A549 treated with AZD9567 at 1 μM for 4 hours (cell line): Measurements from ENCODE around the gene PCDHA4. TPM values are rescaled to one million over a fixed set of nuclear protein-coding genes. Genes with fewer than 3 reads are reported as not detected.

ENCODE experiments used
- total RNA-seq: library from RNA; stranded (reverse); fragments of 200-300 nt; extraction: Qiagen RNA extraction; gene quantifications from 5 replicates; pipeline ENCODE4 v1.2.3, GENCODE V29; 2022; ENCODE audit not compliant: insufficient read depth

The PCDHA4 gene
- total RNA-seq: 1.2 to 3.4 TPM (median 1.7 TPM) in 5 replicates

DNA sequence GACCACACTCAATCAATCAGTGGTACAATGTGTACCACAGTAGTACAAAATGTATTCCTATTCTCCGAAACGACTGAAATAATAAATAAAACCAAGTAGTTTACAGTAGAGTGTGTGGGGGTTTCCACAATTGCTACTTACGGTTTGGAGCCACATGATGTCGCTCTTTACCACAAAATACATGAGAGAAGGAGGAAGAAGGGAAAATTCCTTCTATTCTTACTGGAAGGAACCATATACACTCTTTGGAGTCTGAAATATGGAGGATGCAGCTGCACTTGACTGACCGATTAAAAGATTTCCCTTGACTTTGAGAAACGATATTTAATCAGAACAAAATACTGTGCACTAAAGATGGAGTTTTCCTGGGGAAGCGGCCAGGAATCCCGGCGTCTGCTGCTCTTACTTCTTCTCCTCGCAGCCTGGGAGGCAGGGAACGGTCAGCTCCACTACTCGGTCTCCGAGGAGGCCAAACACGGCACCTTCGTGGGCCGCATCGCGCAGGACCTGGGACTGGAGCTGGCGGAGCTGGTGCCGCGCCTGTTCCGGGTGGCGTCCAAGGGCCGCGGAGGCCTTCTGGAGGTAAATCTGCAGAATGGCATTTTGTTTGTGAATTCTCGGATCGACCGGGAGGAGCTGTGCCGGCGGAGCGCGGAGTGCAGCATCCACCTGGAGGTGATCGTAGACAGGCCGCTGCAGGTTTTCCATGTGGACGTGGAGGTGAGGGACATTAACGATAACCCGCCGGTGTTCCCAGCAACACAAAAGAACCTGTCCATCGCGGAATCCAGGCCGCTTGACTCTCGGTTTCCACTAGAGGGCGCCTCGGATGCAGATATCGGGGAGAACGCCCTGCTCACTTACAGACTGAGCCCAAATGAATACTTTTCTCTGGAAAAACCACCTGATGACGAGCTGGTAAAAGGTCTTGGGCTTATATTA, at the start of gene PCDHA4:
TSS of gene PCDHA4 (plus strand) at position 235 of the 942 bp plus-strand sequence.

DNA sequence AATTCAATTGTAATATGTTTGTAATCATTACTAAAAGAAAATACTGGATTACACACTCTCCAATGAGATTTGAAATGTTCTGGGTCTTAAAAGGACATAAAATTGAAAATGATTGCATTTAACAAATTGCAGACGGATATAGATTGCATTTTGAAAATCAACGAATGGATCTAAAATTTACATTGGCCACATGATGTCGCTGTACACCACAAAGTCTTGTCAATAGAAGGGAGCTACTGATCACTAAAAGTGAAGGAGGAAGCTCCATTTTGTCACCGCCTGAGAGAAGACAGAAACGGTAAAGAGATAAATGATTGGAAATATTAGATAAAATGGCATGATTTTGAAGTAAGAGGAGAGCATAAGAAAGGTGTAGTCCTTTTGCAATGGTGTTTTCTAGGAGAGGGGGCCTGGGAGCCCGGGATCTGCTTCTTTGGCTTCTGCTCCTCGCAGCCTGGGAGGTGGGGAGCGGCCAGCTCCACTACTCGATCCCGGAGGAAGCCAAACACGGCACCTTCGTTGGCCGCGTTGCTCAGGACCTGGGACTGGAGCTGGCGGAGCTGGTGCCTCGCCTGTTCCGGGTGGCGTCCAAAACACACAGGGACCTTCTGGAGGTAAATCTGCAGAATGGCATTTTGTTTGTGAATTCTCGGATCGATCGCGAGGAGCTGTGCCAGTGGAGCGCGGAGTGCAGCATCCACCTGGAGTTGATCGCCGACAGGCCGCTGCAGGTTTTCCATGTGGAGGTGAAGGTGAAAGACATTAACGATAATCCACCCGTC, 20.8 kb upstream of the PCDHA4 start, which contains the start of gene PCDHA1:
TSS of gene PCDHA1 (plus strand) at position 236 of the 782 bp plus-strand sequence.

DNA sequence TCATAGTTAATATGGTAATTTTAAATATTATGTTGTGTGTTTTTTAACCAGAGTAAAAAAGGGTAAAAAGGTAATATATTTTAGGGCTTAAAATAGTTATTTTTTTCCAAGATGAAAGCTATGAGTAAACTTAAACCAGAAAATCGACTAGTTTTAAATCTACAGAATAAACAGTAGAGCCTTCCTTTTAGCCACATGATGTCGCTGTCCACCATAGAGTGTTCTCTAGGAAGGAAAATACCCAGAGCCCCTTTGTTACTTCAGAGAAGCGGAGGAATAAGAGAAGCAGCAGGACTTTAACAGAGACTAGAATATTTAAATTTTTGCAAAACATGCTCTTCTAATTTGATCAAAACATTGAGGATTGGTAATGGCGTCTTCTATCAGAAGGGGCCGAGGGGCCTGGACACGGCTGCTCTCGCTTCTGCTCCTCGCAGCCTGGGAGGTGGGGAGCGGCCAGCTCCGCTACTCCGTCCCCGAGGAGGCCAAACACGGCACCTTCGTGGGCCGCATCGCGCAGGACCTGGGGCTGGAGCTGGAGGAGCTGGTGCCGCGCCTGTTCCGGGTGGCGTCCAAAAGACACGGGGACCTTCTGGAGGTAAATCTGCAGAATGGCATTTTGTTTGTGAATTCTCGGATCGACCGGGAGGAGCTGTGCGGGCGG, 12.1 kb upstream of the PCDHA4 start, which contains the start of gene PCDHA2:
TSS of gene PCDHA2 (plus strand) at position 258 of the 664 bp plus-strand sequence.

DNA sequence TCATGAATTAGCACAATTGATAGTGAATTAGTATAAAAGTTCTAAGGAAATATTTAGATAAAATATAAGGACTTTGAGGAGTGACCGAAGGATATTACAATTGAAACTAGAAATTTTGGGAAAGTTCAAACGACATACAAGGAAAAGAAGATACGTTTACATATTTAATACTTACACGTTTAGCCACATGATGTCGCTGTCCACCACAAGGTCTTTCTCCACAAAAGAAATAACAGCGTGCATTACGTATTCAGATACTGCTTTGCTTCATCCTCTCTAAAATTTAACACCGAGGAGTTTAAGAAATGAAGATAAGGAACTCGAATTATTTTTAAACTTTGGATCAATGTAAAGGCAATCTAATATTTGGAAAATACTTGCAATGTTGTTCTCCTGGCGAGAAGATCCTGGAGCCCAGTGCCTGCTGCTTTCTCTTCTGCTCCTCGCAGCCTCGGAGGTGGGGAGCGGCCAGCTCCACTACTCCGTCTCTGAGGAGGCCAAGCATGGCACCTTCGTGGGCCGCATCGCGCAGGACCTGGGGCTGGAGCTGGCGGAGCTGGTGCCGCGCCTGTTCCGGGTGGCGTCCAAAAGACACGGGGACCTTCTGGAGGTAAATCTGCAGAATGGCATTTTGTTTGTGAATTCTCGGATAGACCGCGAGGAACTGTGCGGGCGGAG, 5.9 kb upstream of the PCDHA4 start, which contains the start of gene PCDHA3:
TSS of gene PCDHA3 (plus strand) at position 242 of the 678 bp plus-strand sequence.

DNA sequence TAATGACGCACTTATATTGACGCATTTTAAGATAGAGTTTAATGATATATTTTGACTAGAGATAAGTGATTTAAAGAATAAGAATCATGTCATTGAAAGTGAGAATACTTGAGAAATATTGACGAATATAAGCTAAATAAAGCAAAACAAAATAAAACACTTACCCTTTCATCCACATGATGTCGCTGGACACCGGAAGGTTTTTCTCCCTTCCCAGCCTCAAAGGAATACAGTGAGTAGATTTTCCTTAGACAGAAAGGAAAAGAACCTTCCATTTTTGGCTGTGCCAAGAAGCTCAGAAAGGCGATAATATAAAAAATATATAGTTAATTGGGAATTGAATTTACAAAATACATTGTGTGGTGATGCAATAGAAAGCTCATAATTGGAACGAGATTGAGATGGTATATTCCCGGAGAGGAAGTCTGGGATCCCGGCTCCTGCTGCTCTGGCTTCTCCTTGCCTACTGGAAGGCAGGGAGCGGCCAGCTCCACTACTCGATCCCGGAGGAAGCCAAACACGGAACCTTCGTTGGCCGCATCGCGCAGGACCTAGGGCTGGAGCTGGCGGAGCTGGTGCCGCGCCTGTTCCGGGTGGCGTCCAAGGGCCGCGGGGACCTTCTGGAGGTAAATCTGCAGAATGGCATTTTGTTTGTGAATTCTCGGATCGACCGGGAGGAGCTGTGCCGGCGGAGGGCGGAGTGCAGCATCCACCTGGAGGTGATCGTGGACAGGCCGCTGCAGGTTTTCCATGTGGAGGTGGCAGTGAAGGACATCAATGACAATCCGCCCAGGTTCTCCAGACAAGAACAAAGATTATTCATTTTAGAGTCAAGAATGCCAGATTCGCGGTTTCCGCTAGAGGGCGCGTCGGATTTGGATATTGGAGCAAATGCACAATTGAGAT, 14.8 kb downstream of the PCDHA4 start, which contains the start of gene PCDHA5:
TSS of gene PCDHA5 (plus strand) at position 239 of the 906 bp plus-strand sequence.

DNA sequence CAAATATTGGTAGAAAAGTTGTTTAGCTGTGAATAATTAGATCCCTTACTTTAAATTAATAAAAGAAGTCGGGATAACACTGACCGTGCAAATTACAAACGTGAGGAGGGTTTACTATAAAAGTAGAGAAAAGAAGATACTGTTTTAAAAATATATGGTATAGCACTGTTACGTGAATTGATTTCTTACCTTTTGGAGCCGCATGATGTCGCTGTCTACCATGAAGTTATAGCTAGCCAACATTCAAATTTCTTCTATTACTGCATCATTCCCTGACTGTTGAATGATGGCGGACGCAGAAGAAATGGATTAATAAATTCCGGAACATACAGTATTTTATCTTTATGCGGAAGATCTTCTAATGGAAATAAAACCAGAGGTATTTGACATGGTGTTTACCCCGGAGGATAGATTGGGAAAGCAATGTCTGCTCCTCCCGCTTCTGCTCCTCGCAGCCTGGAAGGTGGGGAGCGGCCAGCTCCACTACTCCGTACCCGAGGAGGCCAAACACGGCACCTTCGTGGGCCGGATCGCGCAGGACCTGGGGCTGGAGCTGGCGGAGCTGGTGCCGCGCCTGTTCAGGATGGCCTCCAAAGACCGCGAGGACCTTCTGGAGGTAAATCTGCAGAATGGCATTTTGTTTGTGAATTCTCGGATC, 21.0 kb downstream of the PCDHA4 start, which contains the start of gene PCDHA6:
TSS of gene PCDHA6 (plus strand) at position 257 of the 658 bp plus-strand sequence. CDS start at position 389, 132 bp downstream.

DNA sequence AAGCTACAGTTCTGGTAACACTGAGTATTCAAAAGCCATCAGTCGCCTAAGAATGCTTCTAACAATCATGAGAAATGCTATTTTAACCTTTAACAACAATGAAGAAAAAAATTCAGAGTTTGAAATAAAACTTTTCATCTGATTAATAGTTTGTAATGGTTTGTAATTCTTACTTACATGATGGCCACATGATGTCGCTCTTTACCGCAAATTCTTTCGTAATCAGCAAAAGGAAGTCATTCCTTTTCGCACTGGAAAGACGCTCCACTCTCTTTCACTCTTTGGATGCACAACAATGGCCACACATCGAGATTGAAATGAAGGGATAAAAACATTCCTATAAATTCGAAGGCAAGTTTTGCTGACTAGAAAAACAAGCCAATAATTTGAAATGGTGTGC, 27.1 kb downstream of the PCDHA4 start, which contains the start of gene PCDHA7:
TSS of gene PCDHA7 (plus strand) at position 277 of the 400 bp plus-strand sequence. CDS start at position 392, 115 bp downstream.

DNA sequence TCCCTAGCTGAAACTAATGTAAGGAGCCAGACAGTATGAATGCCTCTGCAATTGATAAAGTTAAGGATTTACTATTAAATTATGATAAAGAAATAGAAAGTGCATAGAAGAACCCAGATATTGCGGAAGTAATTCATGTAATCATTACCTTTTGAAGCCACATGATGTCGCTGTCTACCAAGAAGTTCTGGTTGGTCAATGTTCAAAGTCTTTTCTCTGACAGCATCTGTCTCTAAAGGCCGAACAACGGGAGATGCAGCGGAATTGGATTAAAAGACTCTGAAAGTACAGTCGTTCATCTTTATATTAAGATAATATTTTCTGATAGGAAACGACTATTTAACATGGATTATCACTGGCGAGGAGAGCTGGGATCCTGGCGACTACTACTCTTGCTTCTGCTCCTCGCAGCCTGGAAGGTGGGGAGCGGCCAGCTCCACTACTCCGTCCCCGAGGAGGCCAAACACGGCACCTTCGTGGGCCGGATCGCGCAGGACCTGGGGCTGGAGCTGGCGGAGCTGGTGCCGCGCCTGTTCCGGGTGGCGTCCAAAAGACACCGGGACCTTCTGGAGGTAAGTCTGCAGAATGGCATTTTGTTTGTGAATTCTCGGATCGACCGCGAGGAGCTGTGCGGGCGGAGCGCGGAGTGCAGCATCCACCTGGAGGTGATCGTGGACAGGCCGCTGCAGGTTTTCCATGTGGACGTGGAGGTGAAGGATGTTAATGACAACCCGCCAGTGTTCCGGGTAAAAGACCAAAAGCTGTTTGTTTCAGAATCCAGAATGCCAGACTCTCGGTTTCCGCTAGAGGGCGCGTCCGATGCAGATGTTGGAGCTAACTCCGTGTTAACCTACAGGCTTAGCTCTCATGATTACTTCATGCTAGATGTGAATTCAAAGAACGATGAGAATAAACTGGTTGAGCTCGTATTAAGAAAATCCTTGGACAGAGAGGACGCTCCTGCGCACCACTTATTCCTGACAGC, 34.4 kb downstream of the PCDHA4 start, which contains the start of gene PCDHA8:
TSS of gene PCDHA8 (plus strand) at position 210 of the 985 bp plus-strand sequence. CDS start at position 345, 135 bp downstream.

DNA sequence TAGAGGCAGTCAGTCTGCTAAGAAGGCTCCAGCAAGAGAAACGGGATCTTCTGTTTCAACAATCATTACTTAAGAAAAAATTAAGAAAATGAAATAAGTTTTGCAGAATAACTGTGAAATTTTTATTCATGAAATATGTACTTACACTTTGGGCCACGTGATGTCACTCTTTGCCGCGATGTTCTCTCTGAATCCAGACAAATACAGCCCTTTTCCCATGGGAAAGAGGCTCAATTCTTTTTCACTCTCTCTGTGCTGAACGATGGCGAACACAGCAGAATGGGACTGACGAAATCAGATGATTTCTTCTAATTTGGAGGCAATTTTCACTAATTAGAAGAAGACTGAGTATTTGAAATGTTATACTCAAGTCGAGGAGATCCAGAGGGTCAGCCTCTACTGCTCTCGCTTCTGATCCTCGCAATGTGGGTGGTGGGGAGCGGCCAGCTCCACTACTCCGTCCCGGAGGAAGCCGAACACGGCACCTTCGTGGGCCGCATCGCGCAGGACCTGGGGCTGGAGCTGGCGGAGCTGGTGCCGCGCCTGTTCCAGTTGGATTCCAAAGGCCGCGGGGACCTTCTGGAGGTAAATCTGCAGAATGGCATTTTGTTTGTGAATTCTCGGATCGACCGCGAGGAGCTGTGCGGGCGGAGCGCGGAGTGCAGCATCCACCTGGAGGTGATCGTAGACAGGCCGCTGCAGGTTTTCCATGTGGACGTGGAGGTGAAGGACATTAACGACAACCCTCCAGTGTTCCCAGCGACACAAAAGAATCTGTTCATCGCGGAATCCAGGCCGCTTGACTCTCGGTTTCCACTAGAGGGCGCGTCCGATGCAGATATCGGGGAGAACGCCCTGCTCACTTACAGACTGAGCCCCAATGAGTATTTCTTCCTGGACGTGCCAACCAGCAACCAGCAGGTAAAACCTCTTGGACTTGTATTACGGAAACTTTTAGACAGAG, 41.6 kb downstream of the PCDHA4 start, which contains the start of gene PCDHA9:
TSS of gene PCDHA9 (plus strand) at position 244 of the 964 bp plus-strand sequence. CDS start at position 358, 114 bp downstream.

DNA sequence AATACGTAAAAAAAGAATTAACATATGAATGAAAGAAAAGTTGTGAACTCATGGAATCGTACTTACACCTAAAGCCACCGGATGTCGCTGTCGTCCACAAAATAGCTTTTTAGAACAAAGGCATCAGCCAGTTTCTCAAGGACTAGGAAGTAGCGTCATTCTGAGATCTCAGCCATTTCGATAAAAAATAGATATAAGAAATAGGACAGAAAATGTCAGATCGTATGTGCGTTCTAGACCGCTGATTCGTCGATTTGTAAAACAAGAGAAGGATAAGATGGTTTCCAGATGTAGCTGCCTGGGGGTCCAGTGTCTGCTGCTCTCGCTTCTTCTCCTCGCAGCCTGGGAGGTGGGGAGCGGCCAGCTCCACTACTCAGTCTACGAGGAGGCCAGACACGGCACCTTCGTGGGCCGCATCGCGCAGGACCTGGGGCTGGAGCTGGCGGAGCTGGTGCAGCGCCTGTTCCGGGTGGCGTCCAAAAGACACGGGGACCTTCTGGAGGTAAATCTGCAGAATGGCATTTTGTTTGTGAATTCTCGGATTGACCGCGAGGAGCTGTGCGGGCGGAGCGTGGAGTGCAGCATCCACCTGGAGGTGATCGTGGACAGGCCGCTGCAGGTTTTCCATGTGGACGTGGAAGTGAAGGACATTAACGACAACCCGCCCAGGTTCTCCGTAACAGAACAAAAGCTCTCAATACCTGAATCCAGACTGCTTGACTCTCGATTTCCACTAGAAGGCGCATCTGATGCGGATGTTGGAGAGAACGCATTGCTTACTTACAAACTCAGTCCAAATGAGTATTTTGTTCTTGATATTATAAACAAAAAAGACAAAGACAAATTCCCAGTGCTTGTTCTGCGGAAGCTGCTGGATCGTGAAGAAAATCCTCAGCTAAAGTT, 49.2 kb downstream of the PCDHA4 start, which contains the start of gene PCDHA10:
TSS of gene PCDHA10 (plus strand) at position 126 of the 903 bp plus-strand sequence. CDS start at position 278, 152 bp downstream.

Other genes starting within 250 kb of the PCDHA4 start
- 35.3 to 51.4 TPM (median 46.1 TPM) in 5 replicates for gene SRA1, start 249.6 kb upstream of the PCDHA4 start, total RNA-seq
- gene APBB3, start 242.5 kb upstream of the PCDHA4 start, total RNA-seq: 6.4 to 8.7 TPM (median 7.6 TPM) in 5 replicates
- 68.6 to 83.5 TPM (median 75.4 TPM) in 5 replicates for gene SLC35A4, start 242.2 kb upstream of the PCDHA4 start, total RNA-seq
- gene CD14, start 173.9 kb upstream of the PCDHA4 start, total RNA-seq: 3.5 to 8.4 TPM (median 4.3 TPM) in 5 replicates
- 7.6 to 17.9 TPM (median 15.2 TPM) in 5 replicates for gene TMCO6, start 167.6 kb upstream of the PCDHA4 start, total RNA-seq
- gene NDUFA2, start 159.4 kb upstream of the PCDHA4 start, total RNA-seq: 83.8 to 126 TPM (median 125 TPM) in 5 replicates
- gene IK, start 159.2 kb upstream of the PCDHA4 start, total RNA-seq: 86.0 to 142 TPM (median 88.2 TPM) in 5 replicates
- 29.5 to 34.8 TPM (median 31.2 TPM) in 5 replicates for gene WDR55, start 142.2 kb upstream of the PCDHA4 start, total RNA-seq
- gene DND1, start 133.5 kb upstream of the PCDHA4 start, total RNA-seq: 0.91 to 1.1 TPM (median 0.98 TPM) in 4 of 5 replicates, not detected in the other
- 76.1 to 99.2 TPM (median 80.5 TPM) in 5 replicates for gene HARS1, start 115.7 kb upstream of the PCDHA4 start, total RNA-seq
- 33.3 to 39.5 TPM (median 37.6 TPM) in 5 replicates for gene HARS2, start 115.6 kb upstream of the PCDHA4 start, total RNA-seq
- 79.6 to 128 TPM (median 85.6 TPM) in 5 replicates for gene ZMAT2, start 106.6 kb upstream of the PCDHA4 start, total RNA-seq
- gene PCDHA1, start 20.9 kb upstream of the PCDHA4 start, total RNA-seq: 0.13 to 0.25 TPM (median 0.16 TPM) in 4 of 5 replicates, not detected in the other
- gene PCDHA2, start 12.2 kb upstream of the PCDHA4 start, total RNA-seq: 0.03 to 0.08 TPM (median 0.07 TPM) in 4 of 5 replicates, not detected in the other
- gene PCDHA3, start 6.0 kb upstream of the PCDHA4 start, total RNA-seq: 0.75 to 1.6 TPM (median 0.85 TPM) in 5 replicates
- 0.57 to 0.63 TPM (median 0.59 TPM) in 5 replicates for gene PCDHA5, start 14.5 kb downstream of the PCDHA4 start, total RNA-seq
- gene PCDHA6, start 20.9 kb downstream of the PCDHA4 start, total RNA-seq: 0.02 to 0.05 TPM (median 0.03 TPM) in 4 of 5 replicates, not detected in the other
- gene PCDHA7, start 27.2 kb downstream of the PCDHA4 start, total RNA-seq: 0.09 to 0.12 TPM (median 0.12 TPM) in 4 of 5 replicates, not detected in the other
- 0.04 to 0.10 TPM (median 0.08 TPM) in 3 of 5 replicates, not detected in the others for gene PCDHA8, start 34.1 kb downstream of the PCDHA4 start, total RNA-seq
- gene PCDHA9, start 41.3 kb downstream of the PCDHA4 start, total RNA-seq: 0.02 TPM in 1 of 5 replicates, not detected in the others
- gene PCDHA10, start 48.8 kb downstream of the PCDHA4 start, total RNA-seq: 0.01 to 0.05 TPM (median 0.02 TPM) in 3 of 5 replicates, not detected in the others
- gene PCDHA11, start 61.9 kb downstream of the PCDHA4 start, total RNA-seq: 0.06 to 0.18 TPM (median 0.13 TPM) in 4 of 5 replicates, not detected in the other
- 1.6 to 3.1 TPM (median 2.8 TPM) in 5 replicates for gene PCDHA12, start 68.2 kb downstream of the PCDHA4 start, total RNA-seq
- 0.05 to 0.07 TPM (median 0.06 TPM) in 4 of 5 replicates, not detected in the other for gene PCDHA13, start 75.1 kb downstream of the PCDHA4 start, total RNA-seq
- 1.9 to 3.7 TPM (median 2.1 TPM) in 5 replicates for gene PCDHAC1, start 119.2 kb downstream of the PCDHA4 start, total RNA-seq
- gene PCDHAC2, start 159.4 kb downstream of the PCDHA4 start, total RNA-seq: 3.1 to 3.5 TPM (median 3.3 TPM) in 5 replicates
- not detected in 5 replicates for gene PCDHB1, start 244.3 kb downstream of the PCDHA4 start, total RNA-seq